Caki2 (cell line): ENCODE data around the gene DISP1. TPM values are rescaled to one million over a fixed set of nuclear protein-coding genes. Genes with fewer than 3 reads are reported as not detected.

Experiments used
- DNase-seq: peaks from one replicate; pipeline ENCODE4 v3.0.0-alpha.2; 2015; ENCODE audit warnings: low read depth
- in situ Hi-C: cut with HindIII; loops from 2 replicates; pipeline ENCODE4 v1.10.0; 2016; ENCODE audit warnings: low sequenced_read_pairs, low pct_unique_long_range_greater_than_20kb, mixed read lengths
- total RNA-seq: library from RNA; depleted of rRNA; stranded (reverse); fragments of >200 nt; shearing (Covaris generic); gene quantifications from 2 replicates; pipeline ENCODE4 v1.2.3, GENCODE V29; 2014; ENCODE audit warnings: low replicate concordance; rRNA removed

DISP1 gene, protein sequence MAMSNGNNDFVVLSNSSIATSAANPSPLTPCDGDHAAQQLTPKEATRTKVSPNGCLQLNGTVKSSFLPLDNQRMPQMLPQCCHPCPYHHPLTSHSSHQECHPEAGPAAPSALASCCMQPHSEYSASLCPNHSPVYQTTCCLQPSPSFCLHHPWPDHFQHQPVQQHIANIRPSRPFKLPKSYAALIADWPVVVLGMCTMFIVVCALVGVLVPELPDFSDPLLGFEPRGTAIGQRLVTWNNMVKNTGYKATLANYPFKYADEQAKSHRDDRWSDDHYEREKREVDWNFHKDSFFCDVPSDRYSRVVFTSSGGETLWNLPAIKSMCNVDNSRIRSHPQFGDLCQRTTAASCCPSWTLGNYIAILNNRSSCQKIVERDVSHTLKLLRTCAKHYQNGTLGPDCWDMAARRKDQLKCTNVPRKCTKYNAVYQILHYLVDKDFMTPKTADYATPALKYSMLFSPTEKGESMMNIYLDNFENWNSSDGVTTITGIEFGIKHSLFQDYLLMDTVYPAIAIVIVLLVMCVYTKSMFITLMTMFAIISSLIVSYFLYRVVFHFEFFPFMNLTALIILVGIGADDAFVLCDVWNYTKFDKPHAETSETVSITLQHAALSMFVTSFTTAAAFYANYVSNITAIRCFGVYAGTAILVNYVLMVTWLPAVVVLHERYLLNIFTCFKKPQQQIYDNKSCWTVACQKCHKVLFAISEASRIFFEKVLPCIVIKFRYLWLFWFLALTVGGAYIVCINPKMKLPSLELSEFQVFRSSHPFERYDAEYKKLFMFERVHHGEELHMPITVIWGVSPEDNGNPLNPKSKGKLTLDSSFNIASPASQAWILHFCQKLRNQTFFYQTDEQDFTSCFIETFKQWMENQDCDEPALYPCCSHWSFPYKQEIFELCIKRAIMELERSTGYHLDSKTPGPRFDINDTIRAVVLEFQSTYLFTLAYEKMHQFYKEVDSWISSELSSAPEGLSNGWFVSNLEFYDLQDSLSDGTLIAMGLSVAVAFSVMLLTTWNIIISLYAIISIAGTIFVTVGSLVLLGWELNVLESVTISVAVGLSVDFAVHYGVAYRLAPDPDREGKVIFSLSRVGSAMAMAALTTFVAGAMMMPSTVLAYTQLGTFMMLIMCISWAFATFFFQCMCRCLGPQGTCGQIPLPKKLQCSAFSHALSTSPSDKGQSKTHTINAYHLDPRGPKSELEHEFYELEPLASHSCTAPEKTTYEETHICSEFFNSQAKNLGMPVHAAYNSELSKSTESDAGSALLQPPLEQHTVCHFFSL (N-terminal part only)
- total RNA-seq, result 3.9 and 6.8 TPM in 2 replicates

GRCh38 chr1:222814536-222815439 is at the start of gene DISP1:
TSS of gene DISP1 (plus strand) at chr1:222815039. CDS start at chr1:222942824, 127,785 bp downstream.
- peak; percentile 97 for DNase-seq
- in situ Hi-C loops, result no loop called here

DNA sequence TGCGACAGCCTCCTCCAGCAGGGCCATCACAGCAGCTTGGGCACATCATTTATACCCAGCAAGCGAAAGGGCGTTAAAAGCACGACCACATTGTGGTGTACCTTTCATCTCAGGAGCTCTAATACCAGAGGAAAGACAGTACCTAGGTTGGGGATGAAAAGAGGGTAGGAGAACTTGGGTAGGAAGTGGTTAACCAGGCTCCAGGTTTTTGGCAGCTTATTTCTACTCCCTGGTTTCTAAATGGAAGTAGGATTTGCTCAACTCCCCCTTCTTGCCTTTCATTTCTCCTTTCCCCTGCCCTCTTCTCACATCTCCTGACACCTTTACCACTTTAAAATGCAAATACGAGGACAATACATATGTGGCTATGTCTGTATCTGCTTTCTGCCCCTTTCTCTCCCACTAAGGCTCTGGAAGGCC is 47.7 kb upstream of the DISP1 start:
- DNase-seq, result no peak
- in situ Hi-C loops, result no loop called here

GRCh38 chr1:222768592-222768991 is 46.2 kb upstream of the DISP1 start:
- in situ Hi-C loops, result no loop called here
- no peak for DNase-seq

- no peak for DNase-seq
- in situ Hi-C loops, result no loop called here
Observed at GRCh38 chr1:222769181-222769580, 45.7 kb upstream of the DISP1 start.

- DNase-seq, result peak; percentile 63
- in situ Hi-C loops, result no loop called here
Observed at GRCh38 chr1:222769971-222770620, 44.7 kb upstream of the DISP1 start.

DNA sequence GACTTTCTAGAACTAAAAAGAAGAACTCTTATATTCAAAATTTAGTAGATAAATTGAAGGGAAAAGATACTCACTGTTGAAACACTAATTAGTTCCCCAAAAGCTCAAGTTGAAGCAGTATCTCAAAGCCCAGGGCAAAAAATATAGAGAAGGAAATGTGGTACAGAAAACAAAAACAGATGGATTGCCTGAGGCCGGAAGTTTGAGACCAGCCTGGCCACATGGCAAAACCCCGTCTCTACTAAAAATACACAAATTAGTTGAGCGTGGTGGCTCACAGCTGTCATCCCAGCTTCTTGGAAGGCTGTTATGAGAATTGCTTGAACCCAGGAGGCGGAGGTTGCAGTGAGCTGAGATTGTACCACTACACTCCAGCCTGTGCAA is 41.9 kb upstream of the DISP1 start:
- in situ Hi-C loops, result no loop called here
- DNase-seq, result no peak

- in situ Hi-C loops, result no loop called here
- no peak for DNase-seq
Observed at GRCh38 chr1:222777463-222777862, 37.4 kb upstream of the DISP1 start.

GRCh38 chr1:222777977-222778376 is 36.9 kb upstream of the DISP1 start:
- in situ Hi-C loops, result no loop called here
- DNase-seq, result peak; percentile 52

- in situ Hi-C loops, result no loop called here
- no peak for DNase-seq
Observed at GRCh38 chr1:222781251-222781650, 33.6 kb upstream of the DISP1 start.

- no peak for DNase-seq
- in situ Hi-C loops, result no loop called here
Observed at GRCh38 chr1:222783051-222783450, 31.8 kb upstream of the DISP1 start.

- no peak for DNase-seq
- in situ Hi-C loops, result no loop called here
Observed at GRCh38 chr1:222784371-222784770, 30.5 kb upstream of the DISP1 start.

DNA sequence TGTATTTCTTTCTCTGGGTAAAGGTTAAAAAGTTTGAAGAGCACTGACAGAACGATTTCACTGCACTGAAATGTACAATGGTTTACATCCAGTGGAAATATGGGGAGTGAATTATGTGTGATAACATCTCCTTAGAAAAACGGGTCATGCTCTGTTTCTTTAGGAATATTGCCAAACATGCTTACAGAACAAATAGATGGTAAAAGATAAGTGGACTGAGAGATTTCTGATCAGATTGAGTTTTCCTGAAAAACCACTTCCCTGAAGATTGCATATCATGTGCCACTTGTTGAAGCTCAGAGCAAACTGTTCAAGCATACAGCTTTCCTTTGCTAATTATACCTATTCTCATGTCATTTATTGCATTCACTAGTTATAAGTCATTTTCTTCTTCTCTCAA is 29.9 kb upstream of the DISP1 start:
- in situ Hi-C loops, result no loop called here
- peak; percentile 58 for DNase-seq

GRCh38 chr1:222785529-222785928 is 29.3 kb upstream of the DISP1 start:
- DNase-seq, result no peak
- in situ Hi-C loops, result no loop called here

- no peak for DNase-seq
- in situ Hi-C loops, result no loop called here
Observed at GRCh38 chr1:222786121-222786520, 28.7 kb upstream of the DISP1 start.

DNA sequence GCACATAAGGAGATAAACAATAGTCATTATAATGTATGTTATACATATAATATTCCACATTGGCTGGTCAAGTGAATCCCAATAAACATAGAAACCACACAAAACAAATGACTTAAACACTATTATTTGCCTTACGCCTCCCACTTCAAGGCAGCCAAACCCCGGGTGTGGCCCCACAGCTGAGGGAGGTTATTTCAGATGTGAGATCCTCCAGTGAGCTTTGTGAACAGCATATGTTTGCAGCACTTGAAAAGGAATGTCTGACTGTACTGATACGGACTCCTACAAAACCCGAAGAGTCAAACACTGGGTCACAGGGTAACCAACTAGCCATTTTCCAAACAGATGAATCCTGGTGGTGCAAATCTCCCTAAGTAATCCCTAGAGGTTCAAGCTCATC is 27.1 kb upstream of the DISP1 start:
- in situ Hi-C loops, result no loop called here
- no peak for DNase-seq

- no peak for DNase-seq
- in situ Hi-C loops, result no loop called here
Observed at GRCh38 chr1:222788402-222789156, 26.3 kb upstream of the DISP1 start.
